NT2/D1 (cell line): Measurements from ENCODE around the gene ZNF705A.

Experiments
- SUZ12 ChIP-seq: IDR thresholded peaks from 2 replicates; pipeline ENCODE4 v1.6.1; 2011; ENCODE audit not compliant: insufficient read length, insufficient read depth; ENCODE audit errors: extremely low read depth
- YY1 ChIP-seq: IDR thresholded peaks from 2 replicates; pipeline ENCODE4 v1.6.1; 2011; ENCODE audit not compliant: insufficient read length, insufficient read depth
- ZNF274 ChIP-seq: IDR thresholded peaks from 2 replicates; pipeline ENCODE4 v1.6.1; 2011; ENCODE audit warnings: mild to moderate bottlenecking, low read depth, low read length

GRCh38 chr12:8143261-8143660 is 13.6 kb upstream of the ZNF705A start:
- TF ChIP-seq YY1, result no peak
- no peak for TF ChIP-seq ZNF274
- no peak for TF ChIP-seq SUZ12
